HG03442 (cell line): ENCODE measurements around the gene MAML3.

Source experiments
- ATAC-seq: cut with Tn5 transposase; IDR thresholded peaks from one replicate; pipeline ENCODE4 v1.9.1; 2021; ENCODE audit warnings: mild to moderate bottlenecking, moderate library complexity; ENCODE audit not compliant: unreplicated experiment

MAML3 gene

DNA sequence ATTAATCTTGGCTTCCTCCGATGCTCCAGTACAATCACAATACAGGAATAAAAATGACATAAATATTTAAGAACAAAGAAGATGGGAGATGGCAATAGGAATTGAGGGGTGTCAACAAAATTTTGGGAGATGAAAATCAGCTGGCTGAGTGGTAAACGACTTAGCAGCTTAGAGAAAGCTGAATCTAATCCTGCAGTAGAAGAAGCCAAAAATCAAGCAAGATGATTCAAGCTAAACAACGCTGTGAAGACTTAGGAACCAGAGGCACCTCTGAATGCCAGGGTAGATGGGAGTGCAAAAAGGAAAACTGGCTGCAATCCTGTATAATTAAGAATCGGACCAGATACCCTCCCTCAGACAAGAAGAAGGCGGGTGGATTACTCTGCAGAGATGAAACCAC lies 273.1 kb downstream of the MAML3 start:
- ATAC-seq, result no peak

DNA sequence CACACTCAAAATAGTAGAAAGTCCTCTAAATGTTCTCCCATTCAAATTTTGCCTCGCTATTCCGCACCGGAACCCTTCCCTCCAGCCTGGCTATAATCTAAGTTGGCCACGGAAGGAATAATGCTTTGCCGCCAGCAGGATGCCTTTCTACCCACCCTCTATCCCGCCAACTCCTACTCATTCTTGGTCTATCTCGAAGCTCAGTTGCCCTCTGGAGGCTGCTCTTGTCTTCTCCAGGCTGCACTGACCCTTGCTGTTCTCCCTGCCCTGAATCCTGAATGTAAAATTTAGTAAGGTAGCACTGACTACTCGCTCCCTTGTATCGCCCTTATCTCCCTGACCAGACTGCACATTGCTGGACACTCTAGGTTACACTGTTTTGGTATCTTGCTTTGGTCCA lies 275.9 kb downstream of the MAML3 start:
- ATAC-seq, result no peak

DNA sequence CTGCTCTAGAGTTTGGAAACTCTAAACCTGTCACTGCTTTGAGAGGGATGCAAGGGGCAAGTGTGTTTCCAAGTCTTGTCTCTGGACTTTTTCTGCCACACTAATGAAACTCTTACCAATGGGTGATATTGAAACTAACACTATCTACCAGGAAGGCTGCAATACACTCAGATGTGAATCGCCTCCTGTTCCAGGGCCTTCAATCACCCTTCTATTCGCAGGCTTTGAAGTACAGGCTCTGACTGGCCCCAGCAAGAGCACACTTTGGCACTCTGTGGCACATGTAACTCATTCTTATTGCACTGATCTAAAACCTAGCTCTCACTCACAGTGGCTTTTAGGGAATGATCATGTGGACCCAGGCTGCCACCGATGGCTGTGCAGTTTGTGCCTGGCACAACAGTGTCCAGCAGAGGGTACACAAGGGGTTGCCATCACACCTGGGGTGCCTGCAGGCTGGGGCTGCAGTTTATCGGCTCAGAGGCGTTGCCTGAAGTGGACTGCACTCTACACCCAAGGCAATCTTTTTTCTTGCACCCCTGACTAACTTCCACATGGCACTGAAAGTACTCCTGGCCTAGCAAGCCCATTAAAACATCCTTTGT lies 277.5 kb downstream of the MAML3 start:
- ATAC-seq, result no peak

- ATAC-seq, result no peak
Observed at GRCh38 chr4:139875411-139875825, 278.6 kb downstream of the MAML3 start.

DNA sequence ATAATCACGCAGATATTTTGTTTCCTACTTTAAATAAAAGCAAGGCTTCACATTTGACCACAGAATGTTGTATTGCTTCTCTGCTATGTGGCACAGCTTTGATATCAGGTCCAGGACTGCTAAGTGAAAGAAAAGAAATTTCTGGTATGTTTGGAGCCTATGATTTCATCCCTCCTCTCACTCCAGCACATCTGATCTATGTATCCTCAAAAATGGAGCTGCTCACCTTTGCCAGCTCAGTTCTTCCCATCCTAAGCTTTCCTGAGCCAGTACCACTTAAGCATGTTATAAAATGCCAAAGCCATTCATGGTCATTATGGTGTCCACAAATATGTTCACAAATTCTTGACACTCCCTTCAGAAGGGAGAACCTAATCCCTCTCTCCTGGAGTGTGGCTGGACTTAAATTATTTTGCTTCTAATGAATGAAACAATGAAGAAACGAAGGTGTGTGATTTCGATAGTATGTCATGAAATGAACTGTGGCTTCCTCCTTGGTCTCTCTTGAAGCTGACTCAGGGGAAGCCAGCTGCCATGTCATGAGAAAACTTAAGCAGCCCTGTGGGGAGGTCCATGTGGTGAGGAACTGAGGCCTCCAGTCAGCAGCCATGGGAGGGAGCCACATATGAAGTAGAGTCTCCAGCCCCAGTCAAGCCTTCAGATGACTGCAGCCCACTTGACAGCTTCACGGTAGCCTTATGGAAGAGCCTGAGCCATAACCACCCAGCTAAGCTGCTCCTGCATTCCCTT lies 280.7 kb downstream of the MAML3 start:
- no peak for ATAC-seq

- ATAC-seq, result no peak
Observed at GRCh38 chr4:139872274-139872673, 281.7 kb downstream of the MAML3 start.

DNA sequence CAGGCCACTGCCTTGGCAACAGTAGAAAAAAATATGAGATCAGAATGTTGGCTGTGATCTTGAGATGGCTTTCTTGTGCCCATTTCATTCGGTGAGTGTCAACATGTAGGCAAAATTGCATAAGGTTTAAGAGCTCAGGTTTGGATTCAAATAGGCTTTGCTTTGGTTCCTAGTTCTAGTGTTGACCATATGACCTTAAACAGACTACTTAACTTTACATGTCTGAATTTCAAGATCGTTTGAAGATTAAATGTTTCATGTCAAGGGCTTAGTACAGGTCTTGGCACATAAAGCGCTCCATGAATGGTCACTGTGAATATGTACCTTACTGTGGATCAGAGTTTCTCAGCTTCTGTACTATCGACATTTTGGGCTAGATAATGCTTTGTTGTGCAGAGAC lies 284.2 kb downstream of the MAML3 start:
- ATAC-seq, result no peak

DNA sequence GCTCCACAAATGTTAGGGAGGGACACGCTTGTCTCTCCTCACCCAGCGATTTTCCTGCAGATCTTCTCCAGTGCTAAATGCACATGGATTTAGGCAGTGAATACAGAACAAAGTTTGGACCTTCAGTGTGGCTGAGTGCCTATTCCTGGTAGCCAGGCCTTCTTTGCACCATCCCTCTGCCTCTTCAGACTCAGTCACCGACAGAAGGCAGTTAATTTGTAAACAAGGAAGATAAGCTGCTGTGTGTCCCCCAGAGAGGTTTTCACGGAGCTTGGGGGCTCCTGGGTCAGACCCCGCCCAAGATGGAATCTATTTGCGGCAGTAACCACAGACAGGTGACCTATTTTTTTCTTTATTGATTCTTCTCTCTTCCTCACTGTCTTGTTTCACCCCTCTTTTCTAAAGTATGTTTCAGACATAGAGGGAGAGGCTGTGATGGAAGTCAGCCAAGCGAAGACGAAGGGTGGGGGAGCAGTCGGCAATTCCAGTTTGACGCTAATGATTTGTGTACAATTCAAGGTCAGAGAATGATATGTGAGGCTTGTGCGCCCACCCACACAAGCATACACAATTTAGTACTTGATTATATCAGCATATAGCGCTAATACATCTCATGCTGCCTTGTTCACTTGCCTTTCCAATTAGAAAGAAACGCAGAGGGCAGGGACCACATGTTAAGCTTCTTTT lies 287.6 kb downstream of the MAML3 start:
- no peak for ATAC-seq

- no peak for ATAC-seq
Observed at GRCh38 chr4:139865537-139865936, 288.4 kb downstream of the MAML3 start.

GRCh38 chr4:139863531-139863930 lies 290.5 kb downstream of the MAML3 start:
- ATAC-seq, result no peak

GRCh38 chr4:139861471-139861870 lies 292.5 kb downstream of the MAML3 start:
- no peak for ATAC-seq

GRCh38 chr4:139860435-139861024 lies 293.5 kb downstream of the MAML3 start:
- ATAC-seq, result no peak

DNA sequence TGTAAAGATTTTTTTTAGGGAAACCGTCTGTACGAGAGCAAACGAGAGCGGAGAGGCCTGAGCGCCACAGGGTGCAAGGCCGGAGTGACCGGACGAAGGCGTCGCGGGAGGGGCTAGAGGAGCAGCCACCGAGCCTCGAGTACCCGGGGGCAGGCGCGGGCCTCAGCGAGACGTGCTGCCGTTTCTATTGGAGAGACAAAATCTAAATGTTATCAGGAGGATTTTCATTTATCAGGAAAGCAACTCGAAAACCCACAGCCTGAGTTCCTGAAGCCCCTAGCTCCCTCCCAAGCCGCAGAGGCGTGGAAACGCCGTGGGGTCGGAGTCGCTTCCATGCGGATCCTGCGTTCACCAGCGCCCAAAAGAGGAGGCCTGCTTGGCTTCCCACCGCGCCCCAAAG lies 294.1 kb downstream of the MAML3 start:
- no peak for ATAC-seq

GRCh38 chr4:139858436-139859205 lies 295.4 kb downstream of the MAML3 start:
- ATAC-seq, result peak; percentile 98

DNA sequence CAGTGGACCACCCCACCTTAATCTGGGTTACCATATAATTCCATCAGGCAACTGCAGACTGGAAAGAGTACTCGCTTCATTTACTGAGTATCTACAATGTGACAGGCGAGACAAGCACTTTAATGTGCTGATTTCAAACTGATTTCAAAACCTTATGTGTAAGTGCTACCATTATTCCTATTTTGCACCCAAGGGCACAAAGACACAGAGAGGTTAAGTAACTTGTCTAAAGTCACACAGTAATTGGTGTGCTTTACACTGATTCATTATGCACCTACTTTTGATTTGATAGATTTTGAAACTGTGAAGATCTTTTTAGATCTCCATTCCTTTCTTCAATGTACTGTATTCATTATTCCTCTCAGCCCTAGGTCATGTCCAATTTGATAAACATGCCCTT lies 296.0 kb downstream of the MAML3 start:
- ATAC-seq, result no peak

GRCh38 chr4:139857021-139857420 lies 297.0 kb downstream of the MAML3 start:
- ATAC-seq, result no peak

GRCh38 chr4:139854668-139855403 lies 299.1 kb downstream of the MAML3 start:
- ATAC-seq, result no peak

- no peak for ATAC-seq
Observed at GRCh38 chr4:139853309-139853708, 300.7 kb downstream of the MAML3 start.

DNA sequence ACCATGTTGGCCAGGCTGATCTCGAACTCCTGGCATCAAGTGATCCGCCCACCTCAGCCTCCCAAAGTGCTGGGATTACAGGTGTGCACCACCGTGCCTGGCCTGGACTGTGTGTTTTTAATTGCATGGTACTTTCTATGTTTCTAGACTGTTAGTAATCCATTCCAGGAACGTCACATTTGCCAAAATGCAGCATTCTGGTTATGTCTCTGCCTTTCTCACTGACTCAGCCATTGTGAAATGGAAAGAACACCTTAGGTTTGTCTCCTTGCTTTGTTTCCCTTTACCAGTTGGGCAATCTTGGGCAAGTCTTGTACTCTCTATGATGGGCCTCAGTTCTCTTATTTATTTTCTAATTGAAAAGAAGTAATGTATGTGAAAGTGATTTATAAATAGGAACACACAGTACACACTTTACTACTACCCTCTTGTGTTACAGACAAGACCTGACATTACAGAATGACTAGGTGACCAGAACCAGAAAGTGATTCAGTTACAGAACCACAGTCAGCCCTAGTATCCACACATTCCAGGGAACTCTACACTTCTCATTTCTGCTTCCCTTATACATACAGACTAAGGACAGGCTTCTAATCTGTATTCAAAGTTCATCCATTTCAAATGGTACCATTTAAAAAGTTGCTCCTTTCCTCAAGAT lies 301.2 kb downstream of the MAML3 start:
- ATAC-seq, result no peak

DNA sequence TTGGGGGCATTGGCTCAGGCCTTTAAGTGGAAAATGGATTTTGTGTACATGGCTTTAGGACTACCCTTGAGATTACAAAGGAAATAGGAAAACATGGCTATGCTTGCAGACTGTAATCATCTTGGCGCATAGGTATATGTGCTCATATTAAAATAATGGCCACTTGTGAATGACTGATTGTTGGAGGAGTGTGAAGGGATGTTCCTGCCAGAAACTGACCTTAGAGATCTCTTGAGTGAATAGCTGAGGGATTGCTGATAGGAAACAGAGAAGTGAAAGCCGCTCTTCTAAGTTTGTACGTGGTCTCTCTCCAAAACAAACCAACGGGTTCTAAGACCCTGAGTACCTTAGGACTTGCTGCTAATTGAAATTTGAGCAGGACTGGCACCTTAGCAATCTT lies 302.3 kb downstream of the MAML3 start:
- no peak for ATAC-seq
